ENCODE measurements around the gene REXO5. TPM values are rescaled to one million over a fixed set of nuclear protein-coding genes. Genes with fewer than 3 reads are reported as not detected.

Gene REXO5
- total and polyA plus RNA-seq, 2 donors (not counting 3 experiments of a cell fraction or from before 2014, with no cell fraction given) = 2.3 to 11.5 TPM

- BruUV-seq (replicated peaks) = no TSS peak
- Histone ChIP-seq H3K79me2 (ENCODE audit: control insufficient read depth, insufficient read depth, low read length) (peaks cover 88% of the 10 kb centered on the region), H3K27me3 (ENCODE audit: control insufficient read depth in 2 of 2, insufficient read depth in 2 of 2, low read length in 2 of 2) (no peaks in the 10 kb centered on the region), H3K36me3 (ENCODE audit: control insufficient read depth in 2 of 2, extremely low read depth in 1 of 2, insufficient read depth in 2 of 2, low read length in 2 of 2) (no peaks in the 10 kb centered on the region), H3K9me3 (replicated peaks; ENCODE audit: control insufficient read depth, insufficient read depth, low read length) (no peaks in the 10 kb centered on the region), H3K4me3 (replicated peaks in 1 of 3; ENCODE audit: insufficient read depth in 1 of 3, low read depth in 1 of 3, low read length in 3 of 3) (no peak overlapping the region), H3K4me1 (ENCODE audit: control insufficient read depth, extremely low read depth, insufficient read depth, low read length) (peaks cover 17% of the 10 kb centered on the region), H3K9ac (replicated peaks; ENCODE audit: extremely low read depth, insufficient read depth, low read length) (no peak overlapping the region), H2AFZ (ENCODE audit: low read depth, low read length) (no peak overlapping the region), H3K9me1 (replicated peaks; ENCODE audit: control insufficient read depth, extremely low read depth, insufficient read depth, low read length) (no peaks in the 10 kb centered on the region), H4K20me1 (replicated peaks; ENCODE audit: control insufficient read depth, extremely low read depth, insufficient read depth, low read length) (peaks cover 7% of the 10 kb centered on the region), H3K27ac (ENCODE audit: insufficient read depth, low read depth, low read length) (no peak overlapping the region), H3K4me2 (ENCODE audit: insufficient read depth, low read length) (no peak overlapping the region)
- TF ChIP-seq, protein P1, sequence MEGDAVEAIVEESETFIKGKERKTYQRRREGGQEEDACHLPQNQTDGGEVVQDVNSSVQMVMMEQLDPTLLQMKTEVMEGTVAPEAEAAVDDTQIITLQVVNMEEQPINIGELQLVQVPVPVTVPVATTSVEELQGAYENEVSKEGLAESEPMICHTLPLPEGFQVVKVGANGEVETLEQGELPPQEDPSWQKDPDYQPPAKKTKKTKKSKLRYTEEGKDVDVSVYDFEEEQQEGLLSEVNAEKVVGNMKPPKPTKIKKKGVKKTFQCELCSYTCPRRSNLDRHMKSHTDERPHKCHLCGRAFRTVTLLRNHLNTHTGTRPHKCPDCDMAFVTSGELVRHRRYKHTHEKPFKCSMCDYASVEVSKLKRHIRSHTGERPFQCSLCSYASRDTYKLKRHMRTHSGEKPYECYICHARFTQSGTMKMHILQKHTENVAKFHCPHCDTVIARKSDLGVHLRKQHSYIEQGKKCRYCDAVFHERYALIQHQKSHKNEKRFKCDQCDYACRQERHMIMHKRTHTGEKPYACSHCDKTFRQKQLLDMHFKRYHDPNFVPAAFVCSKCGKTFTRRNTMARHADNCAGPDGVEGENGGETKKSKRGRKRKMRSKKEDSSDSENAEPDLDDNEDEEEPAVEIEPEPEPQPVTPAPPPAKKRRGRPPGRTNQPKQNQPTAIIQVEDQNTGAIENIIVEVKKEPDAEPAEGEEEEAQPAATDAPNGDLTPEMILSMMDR (IDR thresholded peaks at IDR 0.05; ENCODE audit: extremely low read depth in 1 of 2, insufficient read depth in 1 of 2, low read depth in 1 of 2, low read length in 2 of 2) = no peak
- TF ChIP-seq MYC (IDR thresholded peaks at IDR 0.05; ENCODE audit: low read depth, low read length) (no peak), EZH2 (IDR thresholded peaks at IDR 0.05; ENCODE audit: borderline replicate concordance, low read depth, low read length, severe bottlenecking) (no peak), POLR2AphosphoS5 (IDR thresholded peaks at IDR 0.05; ENCODE audit: insufficient read depth, low read depth, low read length) (no peak), GATA2 (IDR thresholded peaks at IDR 0.05; ENCODE audit: insufficient read depth, insufficient read length, low read depth, low read length) (no peak), MAX (IDR thresholded peaks at IDR 0.05; ENCODE audit: insufficient read depth, insufficient read length) (no peak), FOS (IDR thresholded peaks at IDR 0.05; ENCODE audit: borderline replicate concordance, insufficient read depth, low read length) (no peak), POLR2A (IDR thresholded peaks at IDR 0.05; ENCODE audit: low read depth, low read length) (no peak), JUN (IDR thresholded peaks at IDR 0.05; ENCODE audit: borderline replicate concordance, insufficient read depth, insufficient read length, low read depth) (no peak)
- ChIA-PET CTCF (interaction anchor here (1.0 kb wide), 1 partner anchor 18 kb away, joined by 3 read pairs; no protein-coding TSS in a partner anchor), POLR2A (no interaction called here)
- DNase-seq (ENCODE audit: low read depth, low spot score) (no peak), FAIRE-seq (no peak)
- intact Hi-C loops (cut with micrococcal nuclease) (no loop called here), dilution Hi-C loops (cut with MboI; ENCODE audit: extremely low pct_ligation_motif_present, low sequenced_read_pairs) (no loop called here)
Observed at GRCh38 chr16:20883554-20884239, 77.4 kb downstream of the REXO5 start.

Measured in endothelial cell of umbilical vein (primary cell).